Activated CD8-positive, alpha-beta memory T cell treated with anti-CD3 and anti-CD28 coated beads, Interleukin-2, amount 50 U/mL, for 24 hours (primary cell): ENCODE measurements around the gene PRG3.
A peak's percentile ranks its signal among the peaks of the same experiment; 100 is the strongest.
"Not testable (repeated sequence)": the region's sequence is repeated elsewhere in the genome, so short reads cannot be mapped to it uniquely, and the experiment has no call there.

ENCODE experiments used
- DNase-seq: peaks from one replicate; pipeline ENCODE4 v3.0.0-alpha.2; 2020; ENCODE audit errors: extremely low read depth

Gene PRG3

GRCh38 chr11:57408771-57409170, 27.8 kb upstream of the PRG3 start:
- DNase-seq: no peak

- no peak for DNase-seq
Observed at GRCh38 chr11:57407941-57408475, 27.1 kb upstream of the PRG3 start.

- no peak for DNase-seq
Observed at GRCh38 chr11:57407010-57407920, 26.3 kb upstream of the PRG3 start.

- peak; percentile 39 for DNase-seq
Observed at GRCh38 chr11:57406337-57406904, 25.5 kb upstream of the PRG3 start.

- no peak for DNase-seq
Observed at GRCh38 chr11:57405271-57405860, 24.4 kb upstream of the PRG3 start.

GRCh38 chr11:57403802-57404147, 22.8 kb upstream of the PRG3 start:
- no peak for DNase-seq

GRCh38 chr11:57403003-57403801, 22.3 kb upstream of the PRG3 start:
- not testable (repeated sequence) for DNase-seq

- DNase-seq: no peak
Observed at GRCh38 chr11:57402188-57403002, 21.4 kb upstream of the PRG3 start.

- no peak for DNase-seq
Observed at GRCh38 chr11:57399972-57400578, 19.1 kb upstream of the PRG3 start.

- DNase-seq: no peak
Observed at GRCh38 chr11:57399221-57399620, 18.3 kb upstream of the PRG3 start.

- no peak for DNase-seq
Observed at GRCh38 chr11:57397394-57397990, 16.5 kb upstream of the PRG3 start.

- no peak for DNase-seq
Observed at GRCh38 chr11:57396744-57397143, 15.8 kb upstream of the PRG3 start.

GRCh38 chr11:57395905-57396623, 15.1 kb upstream of the PRG3 start:
- no peak for DNase-seq

GRCh38 chr11:57394203-57394965, 13.4 kb upstream of the PRG3 start:
- DNase-seq: no peak

GRCh38 chr11:57392763-57393105, 11.8 kb upstream of the PRG3 start:
- no peak for DNase-seq

GRCh38 chr11:57392066-57392762, 11.3 kb upstream of the PRG3 start:
- DNase-seq: no peak

- DNase-seq: no peak
Observed at GRCh38 chr11:57391539-57391938, 10.6 kb upstream of the PRG3 start.

- no peak for DNase-seq
Observed at GRCh38 chr11:57391111-57391510, 10.2 kb upstream of the PRG3 start.
